SU-DHL-6 (cell line): ENCODE results near the gene ATP8A2.

Experiments
- H2AFZ ChIP-seq: fragments of 200-600 bp; sonication (generic); 2 replicates; pipeline ENCODE4 v1.6.1; 2014; ENCODE audit warnings: low read depth, mild to moderate bottlenecking, moderate library complexity, mixed read lengths, antibody characterized with exemption, low read length; ENCODE audit not compliant: severe bottlenecking
- H3F3A ChIP-seq: fragments of 200-600 bp; shearing (Covaris generic); 2 replicates; pipeline ENCODE4 v1.6.0; 2016; ENCODE audit warnings: antibody characterized with exemption, mild to moderate bottlenecking; ENCODE audit not compliant: insufficient read depth
- H3K27ac ChIP-seq: fragments of 200-600 bp; sonication (generic); 2 replicates; pipeline ENCODE4 v1.5.1; 2016; ENCODE audit warnings: low read depth, mild to moderate bottlenecking, low read length, moderate library complexity, mixed read lengths
- H3K27me3 ChIP-seq: fragments of 200-600 bp; sonication (generic), shearing (Covaris generic); 2 replicates; pipeline ENCODE4 v1.6.0; 2014; ENCODE audit warnings: mild to moderate bottlenecking, low read length
- H3K36me3 ChIP-seq: fragments of 200-600 bp; sonication (generic); 2 replicates; pipeline ENCODE4 v1.6.1; 2014; ENCODE audit warnings: mild to moderate bottlenecking, low read length, mixed read lengths
- H3K4me2 ChIP-seq: fragments of 300-600, 200-600 bp; shearing (Covaris generic), sonication (generic); 2 replicates; pipeline ENCODE4 v1.6.0; 2014; ENCODE audit warnings: low read length, low read depth, mild to moderate bottlenecking; ENCODE audit not compliant: poor library complexity, severe bottlenecking
- H3K4me3 ChIP-seq: fragments of 200-600 bp; sonication (generic); 2 replicates; pipeline ENCODE4 v1.5.1; 2014; ENCODE audit warnings: antibody characterized with exemption, low read length, mild to moderate bottlenecking, mixed read lengths; ENCODE audit not compliant: insufficient read depth, poor library complexity, severe bottlenecking
- H3K79me2 ChIP-seq: fragments of 200-600 bp; sonication (generic); 2 replicates; pipeline ENCODE4 v1.6.1; 2014; ENCODE audit warnings: mild to moderate bottlenecking, low read length, moderate library complexity; ENCODE audit not compliant: insufficient read depth
- H3K9ac ChIP-seq: fragments of 200-600 bp; sonication (generic); 2 replicates; pipeline ENCODE4 v1.7.0; 2014; ENCODE audit warnings: mild to moderate bottlenecking, low read length
- H3K9me2 ChIP-seq: fragments of 200-600 bp; sonication (generic); replicated peaks from 2 replicates; pipeline ENCODE4 v1.6.1; 2014; ENCODE audit warnings: low read length; ENCODE audit not compliant: insufficient read depth
- H3K9me3 ChIP-seq: fragments of 200-600 bp; sonication (generic); 2 replicates; pipeline ENCODE4 v1.6.1; 2014; ENCODE audit warnings: low read length, mixed read lengths; ENCODE audit not compliant: insufficient read depth
- H4K20me1 ChIP-seq: fragments of 200-600 bp; sonication (generic); 2 replicates; pipeline ENCODE4 v1.6.1; 2014; ENCODE audit warnings: low read depth, mild to moderate bottlenecking, antibody characterized with exemption, low read length, moderate library complexity, mixed read lengths
- EZH2phosphoT487 ChIP-seq: fragments of 200-600 bp; sonication (generic), shearing (Covaris generic); conservative IDR thresholded peaks from 2 replicates; pipeline ENCODE4 v1.6.1; 2018; ENCODE audit warnings: mild to moderate bottlenecking, antibody characterized with exemption, low read length, moderate library complexity, mixed read lengths
- TF ChIP-seq, protein P1 (sequence below): fragments of 200-600 bp; sonication (generic); IDR thresholded peaks from one replicate; pipeline ENCODE4 v1.5.1; 2017; ENCODE audit warnings: antibody characterized with exemption, mild to moderate bottlenecking, low read length, moderate library complexity; ENCODE audit not compliant: insufficient read depth, poor library complexity, severe bottlenecking

The ATP8A2 gene

DNA sequence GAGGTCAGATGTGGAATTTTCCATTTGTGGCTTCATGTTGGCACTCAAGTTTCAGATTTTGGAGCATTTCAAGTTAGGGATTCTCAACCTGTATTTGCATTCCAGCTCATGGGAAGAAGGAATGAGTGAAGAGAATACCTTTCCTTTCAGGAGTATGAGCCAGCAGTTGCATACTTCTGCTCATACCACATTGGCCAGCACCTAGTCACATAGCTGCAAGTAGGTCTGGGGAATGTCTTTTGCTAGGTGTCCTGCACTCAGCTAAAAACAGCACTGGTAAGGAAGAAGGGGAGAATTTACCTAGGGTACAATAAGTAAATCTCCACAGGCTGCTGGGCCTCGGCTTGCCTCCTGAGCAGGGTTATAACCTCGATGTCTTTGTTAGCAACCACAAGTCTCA is 24.6 kb upstream of the ATP8A2 start:
- Histone ChIP-seq H3K27ac (no peak overlapping the region), H3F3A (0 out of 2 replicates have a peak, but pooled peaks cover 7% of the 10 kb centered on the region), H3K79me2 (no peaks in the 10 kb centered on the region), H3K9me2 (no peaks in the 10 kb centered on the region), H3K9ac (no peak overlapping the region), H2AFZ (no peak overlapping the region), H3K27me3 (no peaks in the 10 kb centered on the region), H3K36me3 (peaks cover 7% of the 10 kb centered on the region; the same call in 1 of the 2 replicates), H3K9me3 (no peaks in the 10 kb centered on the region), H3K4me3 (no peak overlapping the region), H4K20me1 (no peaks in the 10 kb centered on the region), H3K4me2 (no peak overlapping the region)
- TF ChIP-seq, protein P1, sequence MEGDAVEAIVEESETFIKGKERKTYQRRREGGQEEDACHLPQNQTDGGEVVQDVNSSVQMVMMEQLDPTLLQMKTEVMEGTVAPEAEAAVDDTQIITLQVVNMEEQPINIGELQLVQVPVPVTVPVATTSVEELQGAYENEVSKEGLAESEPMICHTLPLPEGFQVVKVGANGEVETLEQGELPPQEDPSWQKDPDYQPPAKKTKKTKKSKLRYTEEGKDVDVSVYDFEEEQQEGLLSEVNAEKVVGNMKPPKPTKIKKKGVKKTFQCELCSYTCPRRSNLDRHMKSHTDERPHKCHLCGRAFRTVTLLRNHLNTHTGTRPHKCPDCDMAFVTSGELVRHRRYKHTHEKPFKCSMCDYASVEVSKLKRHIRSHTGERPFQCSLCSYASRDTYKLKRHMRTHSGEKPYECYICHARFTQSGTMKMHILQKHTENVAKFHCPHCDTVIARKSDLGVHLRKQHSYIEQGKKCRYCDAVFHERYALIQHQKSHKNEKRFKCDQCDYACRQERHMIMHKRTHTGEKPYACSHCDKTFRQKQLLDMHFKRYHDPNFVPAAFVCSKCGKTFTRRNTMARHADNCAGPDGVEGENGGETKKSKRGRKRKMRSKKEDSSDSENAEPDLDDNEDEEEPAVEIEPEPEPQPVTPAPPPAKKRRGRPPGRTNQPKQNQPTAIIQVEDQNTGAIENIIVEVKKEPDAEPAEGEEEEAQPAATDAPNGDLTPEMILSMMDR = no peak
- no peak for TF ChIP-seq EZH2phosphoT487

DNA sequence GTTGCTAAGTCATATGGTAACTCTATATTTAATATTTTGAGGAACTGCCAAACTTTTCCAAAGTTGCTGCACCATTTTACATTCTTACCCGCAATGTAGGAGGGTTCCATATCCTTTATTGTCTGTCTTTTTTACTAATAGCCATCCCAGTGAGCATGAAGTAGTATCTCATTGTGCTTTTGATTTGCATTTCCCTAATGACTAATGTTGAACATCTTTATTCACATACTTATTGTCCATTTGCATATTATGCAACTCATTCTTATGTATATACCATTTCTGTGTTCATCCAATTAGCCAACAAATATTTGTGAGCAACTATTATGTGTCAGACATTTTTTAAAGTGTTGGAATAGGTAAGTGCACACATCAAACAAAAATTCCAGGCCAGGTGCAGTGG is 20.4 kb upstream of the ATP8A2 start:
- no peaks in the 10 kb centered on the region for H4K20me1 ChIP-seq
- H3K9ac ChIP-seq = no peak overlapping the region
- no peaks in the 10 kb centered on the region for H3K9me3 ChIP-seq
- H2AFZ ChIP-seq = no peak overlapping the region
- no peaks in the 10 kb centered on the region for H3K79me2 ChIP-seq
- no peaks in the 10 kb centered on the region for H3K36me3 ChIP-seq
- H3F3A ChIP-seq = 0 out of 2 replicates have a peak, but pooled peaks cover 7% of the 10 kb centered on the region
- H3K4me2 ChIP-seq = no peak overlapping the region
- no peaks in the 10 kb centered on the region for H3K9me2 ChIP-seq
- H3K27ac ChIP-seq = no peak overlapping the region
- TF ChIP-seq, protein P1 = no peak
- no peak for TF ChIP-seq EZH2phosphoT487
- no peaks in the 10 kb centered on the region for H3K27me3 ChIP-seq
- H3K4me3 ChIP-seq = no peak overlapping the region

DNA sequence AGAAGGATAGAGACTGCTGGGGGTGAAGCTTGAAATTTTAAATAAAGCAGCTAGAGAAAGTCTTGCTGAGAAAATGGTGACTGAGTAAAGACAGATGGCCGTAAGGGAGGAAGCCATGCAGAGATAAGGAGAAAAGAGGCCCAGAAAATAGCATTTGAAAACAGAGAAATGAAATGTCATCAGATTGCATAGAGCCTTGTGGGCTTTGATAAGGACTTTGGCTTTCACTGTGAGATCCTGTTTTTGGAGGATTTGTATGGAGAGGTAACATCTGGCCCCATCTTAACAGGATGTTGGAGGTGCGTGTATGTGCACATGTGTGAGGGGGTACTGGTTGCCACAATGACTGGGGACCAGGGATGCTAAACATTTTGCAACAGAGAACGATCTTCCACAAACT is 19.5 kb upstream of the ATP8A2 start:
- no peaks in the 10 kb centered on the region for H3K27me3 ChIP-seq

More for the DNA sequence above, 19.5 kb upstream of the ATP8A2 start:
- H3K4me3 ChIP-seq = no peak overlapping the region
- no peaks in the 10 kb centered on the region for H3K79me2 ChIP-seq
- H3K36me3 ChIP-seq = no peaks in the 10 kb centered on the region
- H3K9me2 ChIP-seq = no peaks in the 10 kb centered on the region
- H3K9me3 ChIP-seq = no peaks in the 10 kb centered on the region
- H3K9ac ChIP-seq = no peak overlapping the region
- H3K27ac ChIP-seq = no peak overlapping the region
- H3F3A ChIP-seq = 0 out of 2 replicates have a peak, but pooled peaks cover under 1% of the 10 kb centered on the region
- no peaks in the 10 kb centered on the region for H4K20me1 ChIP-seq
- TF ChIP-seq, protein P1 = no peak
- no peak for TF ChIP-seq EZH2phosphoT487
- no peak overlapping the region for H3K4me2 ChIP-seq
- no peak overlapping the region for H2AFZ ChIP-seq
